Measurements from ENCODE around the gene PSMC3IP.
"Not testable (repeated sequence)": the region's sequence is repeated elsewhere in the genome, so short reads cannot be mapped to it uniquely, and the experiment has no call there.

PSMC3IP gene

GRCh38 chr17:42564815-42565522, 12.6 kb downstream of the PSMC3IP start:
- no peak overlapping the region for H3K4me3 ChIP-seq (ENCODE audit: low read depth, low read length)
- H3K9me3 ChIP-seq (ENCODE audit: control insufficient read depth, insufficient read depth, low read length) = no peaks in the 10 kb centered on the region
- H3K9ac ChIP-seq (ENCODE audit: low read depth, low read length) = no peak overlapping the region
- H3K4me1 ChIP-seq (ENCODE audit: control insufficient read depth, insufficient read depth, low read length) = peaks cover 10% of the 10 kb centered on the region
- H3K27me3 ChIP-seq (ENCODE audit: control insufficient read depth, insufficient read depth, low read length) = no peaks in the 10 kb centered on the region
- peaks cover 36% of the 10 kb centered on the region for H3K36me3 ChIP-seq (ENCODE audit: control insufficient read depth, insufficient read depth, low read length)

- no peaks in the 10 kb centered on the region for H3K9me3 ChIP-seq (ENCODE audit: control insufficient read depth, insufficient read depth, low read length)
- no peaks in the 10 kb centered on the region for H3K27me3 ChIP-seq (ENCODE audit: control insufficient read depth, insufficient read depth, low read length)
- H3K9ac ChIP-seq (ENCODE audit: low read depth, low read length) = no peak overlapping the region
- H3K36me3 ChIP-seq (ENCODE audit: control insufficient read depth, insufficient read depth, low read length) = peaks cover 26% of the 10 kb centered on the region
- H3K4me3 ChIP-seq (ENCODE audit: low read depth, low read length) = peak overlapping the region; percentile 37
- H3K4me1 ChIP-seq (ENCODE audit: control insufficient read depth, insufficient read depth, low read length) = peaks cover 10% of the 10 kb centered on the region
These were observed 13.6 kb downstream of the PSMC3IP start for GRCh38 chr17:42563950-42564349.

- Histone ChIP-seq H3K4me3 (ENCODE audit: low read depth, low read length) (peak overlapping the region; percentile 37), H3K27me3 (ENCODE audit: control insufficient read depth, insufficient read depth, low read length) (no peaks in the 10 kb centered on the region), H3K36me3 (ENCODE audit: control insufficient read depth, insufficient read depth, low read length) (peaks cover 22% of the 10 kb centered on the region), H3K4me1 (ENCODE audit: control insufficient read depth, insufficient read depth, low read length) (peaks cover 10% of the 10 kb centered on the region), H3K9me3 (ENCODE audit: control insufficient read depth, insufficient read depth, low read length) (no peaks in the 10 kb centered on the region), H3K9ac (ENCODE audit: low read depth, low read length) (peak overlapping the region; percentile 24)
These were observed 14.0 kb downstream of the PSMC3IP start for GRCh38 chr17:42563543-42563942.

- peaks cover 20% of the 10 kb centered on the region for H3K36me3 ChIP-seq (ENCODE audit: control insufficient read depth, insufficient read depth, low read length)
- no peaks in the 10 kb centered on the region for H3K9me3 ChIP-seq (ENCODE audit: control insufficient read depth, insufficient read depth, low read length)
- H3K27me3 ChIP-seq (ENCODE audit: control insufficient read depth, insufficient read depth, low read length) = no peaks in the 10 kb centered on the region
- H3K4me3 ChIP-seq (ENCODE audit: low read depth, low read length) = peak overlapping the region; percentile 89
- H3K4me1 ChIP-seq (ENCODE audit: control insufficient read depth, insufficient read depth, low read length) = peaks cover 10% of the 10 kb centered on the region
- peak overlapping the region; percentile 93 for H3K9ac ChIP-seq (ENCODE audit: low read depth, low read length)
These were observed 14.4 kb downstream of the PSMC3IP start for GRCh38 chr17:42563143-42563509.

GRCh38 chr17:42562388-42563142, 15.0 kb downstream of the PSMC3IP start:
- Histone ChIP-seq H3K4me1 (ENCODE audit: control insufficient read depth, insufficient read depth, low read length) (peaks cover 10% of the 10 kb centered on the region), H3K4me3 (ENCODE audit: low read depth, low read length) (peak overlapping the region; percentile 89), H3K36me3 (ENCODE audit: control insufficient read depth, insufficient read depth, low read length) (peaks cover 20% of the 10 kb centered on the region), H3K9ac (ENCODE audit: low read depth, low read length) (peak overlapping the region; percentile 93), H3K27me3 (ENCODE audit: control insufficient read depth, insufficient read depth, low read length) (no peaks in the 10 kb centered on the region), H3K9me3 (ENCODE audit: control insufficient read depth, insufficient read depth, low read length) (no peaks in the 10 kb centered on the region)

- H3K36me3 ChIP-seq (ENCODE audit: control insufficient read depth, insufficient read depth, low read length) = peaks cover 17% of the 10 kb centered on the region
- H3K4me3 ChIP-seq (ENCODE audit: low read depth, low read length) = peak within 1 kb of the TSS; percentile 89
- H3K27me3 ChIP-seq (ENCODE audit: control insufficient read depth, insufficient read depth, low read length) = no peaks in the 10 kb centered on the region
- H3K9ac ChIP-seq (ENCODE audit: low read depth, low read length) = peak within 1 kb of the TSS; percentile 93
- H3K9me3 ChIP-seq (ENCODE audit: control insufficient read depth, insufficient read depth, low read length) = no peaks in the 10 kb centered on the region
- peaks cover 10% of the 10 kb centered on the region for H3K4me1 ChIP-seq (ENCODE audit: control insufficient read depth, insufficient read depth, low read length)
These were observed 15.6 kb downstream of the PSMC3IP start, which contains the start of gene COASY for GRCh38 chr17:42561897-42562387. TSS of gene COASY (plus strand) at chr17:42562148. CDS start at chr17:42562623, 475 bp downstream.

GRCh38 chr17:42560246-42560645, 17.3 kb downstream of the PSMC3IP start:
- H3K9me3 ChIP-seq (ENCODE audit: control insufficient read depth, insufficient read depth, low read length) = no peaks in the 10 kb centered on the region
- peaks cover 8% of the 10 kb centered on the region for H3K4me1 ChIP-seq (ENCODE audit: control insufficient read depth, insufficient read depth, low read length)
- peaks cover 8% of the 10 kb centered on the region for H3K36me3 ChIP-seq (ENCODE audit: control insufficient read depth, insufficient read depth, low read length)
- H3K9ac ChIP-seq (ENCODE audit: low read depth, low read length) = no peak overlapping the region
- H3K4me3 ChIP-seq (ENCODE audit: low read depth, low read length) = no peak overlapping the region
- no peaks in the 10 kb centered on the region for H3K27me3 ChIP-seq (ENCODE audit: control insufficient read depth, insufficient read depth, low read length)

GRCh38 chr17:42559075-42559474, 18.5 kb downstream of the PSMC3IP start:
- no peak overlapping the region for H3K9ac ChIP-seq (ENCODE audit: low read depth, low read length)
- H3K4me3 ChIP-seq (ENCODE audit: low read depth, low read length) = no peak overlapping the region
- no peaks in the 10 kb centered on the region for H3K9me3 ChIP-seq (ENCODE audit: control insufficient read depth, insufficient read depth, low read length)
- no peaks in the 10 kb centered on the region for H3K27me3 ChIP-seq (ENCODE audit: control insufficient read depth, insufficient read depth, low read length)
- no peaks in the 10 kb centered on the region for H3K36me3 ChIP-seq (ENCODE audit: control insufficient read depth, insufficient read depth, low read length)
- H3K4me1 ChIP-seq (ENCODE audit: control insufficient read depth, insufficient read depth, low read length) = peaks cover 9% of the 10 kb centered on the region

- not testable (repeated sequence) for H3K4me1 ChIP-seq (ENCODE audit: control insufficient read depth, insufficient read depth, low read length); H3K9me3 ChIP-seq (ENCODE audit: control insufficient read depth, insufficient read depth, low read length); H3K9ac ChIP-seq (ENCODE audit: low read depth, low read length); H3K36me3 ChIP-seq (ENCODE audit: control insufficient read depth, insufficient read depth, low read length); H3K4me3 ChIP-seq (ENCODE audit: low read depth, low read length); H3K27me3 ChIP-seq (ENCODE audit: control insufficient read depth, insufficient read depth, low read length)
These were observed 21.4 kb downstream of the PSMC3IP start for GRCh38 chr17:42555961-42556617.

GRCh38 chr17:42555122-42555622, 22.4 kb downstream of the PSMC3IP start:
- no peaks in the 10 kb centered on the region for H3K9me3 ChIP-seq (ENCODE audit: control insufficient read depth, insufficient read depth, low read length)
- peaks cover 2% of the 10 kb centered on the region for H3K4me1 ChIP-seq (ENCODE audit: control insufficient read depth, insufficient read depth, low read length)
- peak overlapping the region; percentile 76 for H3K9ac ChIP-seq (ENCODE audit: low read depth, low read length)
- no peaks in the 10 kb centered on the region for H3K27me3 ChIP-seq (ENCODE audit: control insufficient read depth, insufficient read depth, low read length)
- H3K36me3 ChIP-seq (ENCODE audit: control insufficient read depth, insufficient read depth, low read length) = no peaks in the 10 kb centered on the region
- H3K4me3 ChIP-seq (ENCODE audit: low read depth, low read length) = peak overlapping the region; percentile 93

- Histone ChIP-seq H3K9me3 (ENCODE audit: control insufficient read depth, insufficient read depth, low read length) (no peaks in the 10 kb centered on the region), H3K36me3 (ENCODE audit: control insufficient read depth, insufficient read depth, low read length) (no peaks in the 10 kb centered on the region), H3K9ac (ENCODE audit: low read depth, low read length) (peak overlapping the region; percentile 76), H3K27me3 (ENCODE audit: control insufficient read depth, insufficient read depth, low read length) (no peaks in the 10 kb centered on the region), H3K4me3 (ENCODE audit: low read depth, low read length) (peak overlapping the region; percentile 93), H3K4me1 (ENCODE audit: control insufficient read depth, insufficient read depth, low read length) (peaks cover 2% of the 10 kb centered on the region)
These were observed 23.0 kb downstream of the PSMC3IP start for GRCh38 chr17:42554250-42555121.
